GM23338 (cell line): ENCODE measurements around the gene NIPAL4.

ENCODE experiments used
- EZH2 ChIP-seq: fragments of 200-600 bp; sonication (generic); IDR thresholded peaks from one replicate; pipeline ENCODE4 v1.8.0; 2017; ENCODE audit warnings: antibody characterized with exemption, mild to moderate bottlenecking, low read depth; ENCODE audit not compliant: unreplicated experiment
- NANOG ChIP-seq: IDR thresholded peaks from 2 replicates; pipeline ENCODE4 v1.6.1; 2016; ENCODE audit warnings: antibody characterized with exemption, borderline replicate concordance
- POLR2AphosphoS5 ChIP-seq: IDR thresholded peaks from 2 replicates; pipeline ENCODE4 v1.6.1; 2016; ENCODE audit warnings: antibody characterized with exemption, low read depth
- ZNF114 ChIP-seq: fragments of 250-450 bp; sonication (Bioruptor Pico); IDR thresholded peaks from 2 replicates; pipeline ENCODE4 v1.5.0; 2020; ENCODE audit warnings: mild to moderate bottlenecking, moderate library complexity
- TF ChIP-seq, protein P1 (sequence below), 2 experiments: fragments of 200-600 bp in 1 of 2; sonication (generic) in 1 of 2; conservative IDR thresholded peaks; 2 replicates each; pipeline versions ENCODE4 v1.5.1 to v1.6.1; 2016 to 2017; ENCODE audit warnings: antibody characterized with exemption in 2 of 2, low read depth in 2 of 2, mild to moderate bottlenecking in 2 of 2, moderate library complexity in 1 of 2
- TF ChIP-seq, protein P2 (sequence below): IDR thresholded peaks from one replicate; pipeline ENCODE4 v1.6.1; 2018; ENCODE audit warnings: antibody characterized with exemption; ENCODE audit not compliant: unreplicated experiment
- TF ChIP-seq, protein P3 (sequence below): IDR thresholded peaks from 2 replicates; pipeline ENCODE4 v1.6.1; 2016; ENCODE audit warnings: antibody characterized with exemption

DNA sequence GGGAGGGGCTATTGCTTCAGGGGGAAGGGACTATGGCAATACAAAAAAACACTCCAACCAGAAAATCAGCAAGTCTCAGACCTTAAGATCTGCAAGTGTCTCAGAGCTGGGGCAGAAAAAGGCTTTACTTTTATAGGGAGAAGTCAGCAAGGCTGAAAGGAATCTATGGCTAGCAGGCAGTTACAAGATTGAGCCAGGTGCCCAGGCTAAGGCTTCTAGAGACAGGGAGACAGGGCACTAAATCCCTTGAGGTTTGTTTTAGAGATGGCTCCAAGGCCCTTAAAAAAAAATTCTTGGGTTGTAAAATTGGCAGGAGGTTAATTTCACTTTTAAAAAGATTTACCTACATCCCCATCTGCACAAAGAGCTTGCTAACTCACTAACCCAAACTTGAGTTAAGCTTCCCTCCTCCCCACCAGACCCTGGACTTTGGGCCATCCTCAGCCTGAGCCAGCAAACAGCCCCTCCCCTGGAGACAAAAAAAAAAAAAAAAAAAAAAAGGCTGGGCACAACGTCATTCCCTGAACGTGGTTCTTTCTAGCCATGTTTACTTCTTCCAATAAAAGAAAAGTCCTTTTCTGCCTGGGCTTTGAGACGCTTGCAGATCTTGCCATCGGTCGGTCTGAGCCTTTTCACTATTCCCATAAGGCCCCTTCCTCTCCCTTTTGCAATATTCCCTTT lies 17.9 kb downstream of the NIPAL4 start:
- TF ChIP-seq POLR2AphosphoS5 (no peak), ZNF114 (CRISPR knock-in tag) (no peak), NANOG (no peak), EZH2 (no peak)
- TF ChIP-seq, protein P1, sequence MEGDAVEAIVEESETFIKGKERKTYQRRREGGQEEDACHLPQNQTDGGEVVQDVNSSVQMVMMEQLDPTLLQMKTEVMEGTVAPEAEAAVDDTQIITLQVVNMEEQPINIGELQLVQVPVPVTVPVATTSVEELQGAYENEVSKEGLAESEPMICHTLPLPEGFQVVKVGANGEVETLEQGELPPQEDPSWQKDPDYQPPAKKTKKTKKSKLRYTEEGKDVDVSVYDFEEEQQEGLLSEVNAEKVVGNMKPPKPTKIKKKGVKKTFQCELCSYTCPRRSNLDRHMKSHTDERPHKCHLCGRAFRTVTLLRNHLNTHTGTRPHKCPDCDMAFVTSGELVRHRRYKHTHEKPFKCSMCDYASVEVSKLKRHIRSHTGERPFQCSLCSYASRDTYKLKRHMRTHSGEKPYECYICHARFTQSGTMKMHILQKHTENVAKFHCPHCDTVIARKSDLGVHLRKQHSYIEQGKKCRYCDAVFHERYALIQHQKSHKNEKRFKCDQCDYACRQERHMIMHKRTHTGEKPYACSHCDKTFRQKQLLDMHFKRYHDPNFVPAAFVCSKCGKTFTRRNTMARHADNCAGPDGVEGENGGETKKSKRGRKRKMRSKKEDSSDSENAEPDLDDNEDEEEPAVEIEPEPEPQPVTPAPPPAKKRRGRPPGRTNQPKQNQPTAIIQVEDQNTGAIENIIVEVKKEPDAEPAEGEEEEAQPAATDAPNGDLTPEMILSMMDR (conservative IDR thresholded peaks at IDR 0.05; ENCODE audit: low read depth in 2 of 2), result no peak
- TF ChIP-seq, protein P2, sequence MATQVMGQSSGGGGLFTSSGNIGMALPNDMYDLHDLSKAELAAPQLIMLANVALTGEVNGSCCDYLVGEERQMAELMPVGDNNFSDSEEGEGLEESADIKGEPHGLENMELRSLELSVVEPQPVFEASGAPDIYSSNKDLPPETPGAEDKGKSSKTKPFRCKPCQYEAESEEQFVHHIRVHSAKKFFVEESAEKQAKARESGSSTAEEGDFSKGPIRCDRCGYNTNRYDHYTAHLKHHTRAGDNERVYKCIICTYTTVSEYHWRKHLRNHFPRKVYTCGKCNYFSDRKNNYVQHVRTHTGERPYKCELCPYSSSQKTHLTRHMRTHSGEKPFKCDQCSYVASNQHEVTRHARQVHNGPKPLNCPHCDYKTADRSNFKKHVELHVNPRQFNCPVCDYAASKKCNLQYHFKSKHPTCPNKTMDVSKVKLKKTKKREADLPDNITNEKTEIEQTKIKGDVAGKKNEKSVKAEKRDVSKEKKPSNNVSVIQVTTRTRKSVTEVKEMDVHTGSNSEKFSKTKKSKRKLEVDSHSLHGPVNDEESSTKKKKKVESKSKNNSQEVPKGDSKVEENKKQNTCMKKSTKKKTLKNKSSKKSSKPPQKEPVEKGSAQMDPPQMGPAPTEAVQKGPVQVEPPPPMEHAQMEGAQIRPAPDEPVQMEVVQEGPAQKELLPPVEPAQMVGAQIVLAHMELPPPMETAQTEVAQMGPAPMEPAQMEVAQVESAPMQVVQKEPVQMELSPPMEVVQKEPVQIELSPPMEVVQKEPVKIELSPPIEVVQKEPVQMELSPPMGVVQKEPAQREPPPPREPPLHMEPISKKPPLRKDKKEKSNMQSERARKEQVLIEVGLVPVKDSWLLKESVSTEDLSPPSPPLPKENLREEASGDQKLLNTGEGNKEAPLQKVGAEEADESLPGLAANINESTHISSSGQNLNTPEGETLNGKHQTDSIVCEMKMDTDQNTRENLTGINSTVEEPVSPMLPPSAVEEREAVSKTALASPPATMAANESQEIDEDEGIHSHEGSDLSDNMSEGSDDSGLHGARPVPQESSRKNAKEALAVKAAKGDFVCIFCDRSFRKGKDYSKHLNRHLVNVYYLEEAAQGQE, result no peak
- TF ChIP-seq, protein P3, sequence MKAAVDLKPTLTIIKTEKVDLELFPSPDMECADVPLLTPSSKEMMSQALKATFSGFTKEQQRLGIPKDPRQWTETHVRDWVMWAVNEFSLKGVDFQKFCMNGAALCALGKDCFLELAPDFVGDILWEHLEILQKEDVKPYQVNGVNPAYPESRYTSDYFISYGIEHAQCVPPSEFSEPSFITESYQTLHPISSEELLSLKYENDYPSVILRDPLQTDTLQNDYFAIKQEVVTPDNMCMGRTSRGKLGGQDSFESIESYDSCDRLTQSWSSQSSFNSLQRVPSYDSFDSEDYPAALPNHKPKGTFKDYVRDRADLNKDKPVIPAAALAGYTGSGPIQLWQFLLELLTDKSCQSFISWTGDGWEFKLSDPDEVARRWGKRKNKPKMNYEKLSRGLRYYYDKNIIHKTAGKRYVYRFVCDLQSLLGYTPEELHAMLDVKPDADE, result no peak
